HEK293 (cell line): ENCODE measurements around the gene IRS1.

Source experiments
- CTCF ChIA-PET: fragments of 350-600 bp; formaldehyde crosslinking; extraction: SDS; loops from one replicate; lab custom pipeline; 2021; ENCODE audit warnings: antibody characterized with exemption; lab: Yijun Ruan, JAX
- POLR2A ChIA-PET: fragments of 300-600 bp; formaldehyde crosslinking; extraction: SDS; loops from one replicate; lab custom pipeline; 2020; ENCODE audit warnings: antibody characterized with exemption, inconsistent platforms; lab: Yijun Ruan, JAX
- H3K27ac ChIP-seq: fragments of 200-500 bp; sonication (Bioruptor generic); 2 replicates; pipeline ENCODE4 v1.5.1; 2014; ENCODE audit warnings: low read depth, low read length, control low read depth, inconsistent platforms; ENCODE audit errors: extremely low read depth
- H3K36me3 ChIP-seq, 2 experiments: fragments of 200-500 bp in 1 of 2; sonication (Bioruptor generic) in 1 of 2; 1 replicate in 1 of 2; 2 replicates in 1 of 2; pipeline ENCODE4 v1.5.1; 2014 to 2017; ENCODE audit warnings: inconsistent platforms in 2 of 2, low read length in 2 of 2; ENCODE audit not compliant: control insufficient read depth in 2 of 2, insufficient read depth in 1 of 2
- H3K4me1 ChIP-seq: fragments of 200-500 bp; sonication (Bioruptor generic); 2 replicates; pipeline ENCODE4 v1.5.1; 2014; ENCODE audit warnings: mild to moderate bottlenecking, low read length, inconsistent platforms; ENCODE audit not compliant: control insufficient read depth, insufficient read depth
- H3K4me3 ChIP-seq: 2 replicates; pipeline ENCODE4 v1.5.1; 2011; ENCODE audit warnings: low read depth, mild to moderate bottlenecking, control low read depth, low read length, moderate library complexity
- H3K9me3 ChIP-seq: fragments of 200-500 bp; sonication (Bioruptor generic); 2 replicates; pipeline ENCODE4 v1.5.1; 2014; ENCODE audit warnings: low read depth, low read length, inconsistent platforms; ENCODE audit not compliant: control insufficient read depth, insufficient read depth
- BCL11A ChIP-seq: fragments of 450-650 bp; formaldehyde crosslinking; IDR thresholded peaks from 2 replicates; pipeline ENCODE4 v1.5.1; 2016; ENCODE audit warnings: low read depth, missing biosample characterization, missing genetic modification characterization
- BCL11B ChIP-seq: fragments of 450-650 bp; formaldehyde crosslinking; IDR thresholded peaks from 2 replicates; pipeline ENCODE4 v1.5.1; 2016; ENCODE audit warnings: low read depth, missing biosample characterization, missing genetic modification characterization
- MZF1 ChIP-seq: fragments of 450-650 bp; formaldehyde crosslinking; IDR thresholded peaks from 2 replicates; pipeline ENCODE4 v1.5.1; 2017; ENCODE audit warnings: missing biosample characterization, missing genetic modification characterization, borderline replicate concordance
- PRDM2 ChIP-seq: fragments of 450-650 bp; formaldehyde crosslinking; IDR thresholded peaks from 2 replicates; pipeline ENCODE4 v1.5.1; 2016; ENCODE audit warnings: missing biosample characterization, missing genetic modification characterization, borderline replicate concordance
- ZBTB20 ChIP-seq: fragments of 450-650 bp; formaldehyde crosslinking; IDR thresholded peaks from 2 replicates; pipeline ENCODE4 v1.5.1; 2016; ENCODE audit warnings: missing biosample characterization, missing genetic modification characterization
- ZEB2 ChIP-seq: fragments of 450-650 bp; formaldehyde crosslinking; IDR thresholded peaks from 2 replicates; pipeline ENCODE4 v1.5.1; 2016; ENCODE audit warnings: missing biosample characterization, missing genetic modification characterization
- ZFHX2 ChIP-seq: fragments of 450-650 bp; formaldehyde crosslinking; conservative IDR thresholded peaks from 2 replicates; pipeline ENCODE4 v1.5.1; 2016; ENCODE audit warnings: missing biosample characterization, missing genetic modification characterization
- ZIC2 ChIP-seq: fragments of 450-650 bp; formaldehyde crosslinking; IDR thresholded peaks from 2 replicates; pipeline ENCODE4 v1.5.1; 2016; ENCODE audit warnings: missing biosample characterization, missing genetic modification characterization
- ZNF155 ChIP-seq: fragments of 450-650 bp; formaldehyde crosslinking; IDR thresholded peaks from 2 replicates; pipeline ENCODE4 v1.5.1; 2016; ENCODE audit warnings: missing biosample characterization, missing genetic modification characterization
- ZNF366 ChIP-seq: fragments of 450-650 bp; formaldehyde crosslinking; conservative IDR thresholded peaks from 2 replicates; pipeline ENCODE4 v1.5.1; 2016; ENCODE audit warnings: missing biosample characterization, missing genetic modification characterization
- ZNF398 ChIP-seq: fragments of 450-650 bp; formaldehyde crosslinking; IDR thresholded peaks from 2 replicates; pipeline ENCODE4 v1.5.1; 2017; ENCODE audit warnings: missing biosample characterization, missing genetic modification characterization
- ZNF416 ChIP-seq: fragments of 450-650 bp; formaldehyde crosslinking; IDR thresholded peaks from 2 replicates; pipeline ENCODE4 v1.5.1; 2016; ENCODE audit warnings: missing biosample characterization, missing genetic modification characterization
- ZNF488 ChIP-seq: fragments of 450-650 bp; formaldehyde crosslinking; IDR thresholded peaks from 2 replicates; pipeline ENCODE4 v1.5.1; 2016; ENCODE audit warnings: missing biosample characterization, missing genetic modification characterization
- ZNF501 ChIP-seq: fragments of 450-650 bp; formaldehyde crosslinking; IDR thresholded peaks from 2 replicates; pipeline ENCODE4 v1.5.1; 2016; ENCODE audit warnings: missing biosample characterization, missing genetic modification characterization
- ZNF521 ChIP-seq: fragments of 450-650 bp; formaldehyde crosslinking; IDR thresholded peaks from 2 replicates; pipeline ENCODE4 v1.5.1; 2017; ENCODE audit warnings: missing biosample characterization, mild to moderate bottlenecking, missing genetic modification characterization
- ZNF529 ChIP-seq: fragments of 450-650 bp; formaldehyde crosslinking; IDR thresholded peaks from 2 replicates; pipeline ENCODE4 v1.5.1; 2017; ENCODE audit warnings: missing genetic modification characterization, missing biosample characterization; ENCODE audit not compliant: insufficient replicate concordance
- ZNF558 ChIP-seq: fragments of 450-650 bp; formaldehyde crosslinking; IDR thresholded peaks from 2 replicates; pipeline ENCODE4 v1.5.1; 2016; ENCODE audit warnings: missing biosample characterization, missing genetic modification characterization
- ZNF580 ChIP-seq: fragments of 450-650 bp; formaldehyde crosslinking; IDR thresholded peaks from 2 replicates; pipeline ENCODE4 v1.5.1; 2016; ENCODE audit warnings: missing biosample characterization, missing genetic modification characterization
- ZNF624 ChIP-seq: fragments of 450-650 bp; formaldehyde crosslinking; IDR thresholded peaks from 2 replicates; pipeline ENCODE4 v1.5.1; 2017; ENCODE audit warnings: missing biosample characterization, missing genetic modification characterization
- ZNF626 ChIP-seq: fragments of 450-650 bp; sonication (Bioruptor Pico); formaldehyde crosslinking; IDR thresholded peaks from 2 replicates; pipeline ENCODE4 v1.5.1; 2018; ENCODE audit warnings: missing biosample characterization, missing genetic modification characterization, inconsistent platforms
- ZNF654 ChIP-seq: fragments of 450-650 bp; formaldehyde crosslinking; IDR thresholded peaks from 2 replicates; pipeline ENCODE4 v1.5.1; 2016; ENCODE audit warnings: low read depth, missing biosample characterization, missing genetic modification characterization
- ZNF658 ChIP-seq: fragments of 450-650 bp; formaldehyde crosslinking; IDR thresholded peaks from 2 replicates; pipeline ENCODE4; 2016; ENCODE audit warnings: missing biosample characterization, missing genetic modification characterization
- ZNF701 ChIP-seq: fragments of 450-650 bp; formaldehyde crosslinking; IDR thresholded peaks from 2 replicates; pipeline ENCODE4 v1.5.1; 2016; ENCODE audit warnings: missing biosample characterization, missing genetic modification characterization
- ZNF837 ChIP-seq: fragments of 450-650 bp; formaldehyde crosslinking; IDR thresholded peaks from 2 replicates; pipeline ENCODE4 v1.5.1; 2016; ENCODE audit warnings: missing biosample characterization, missing genetic modification characterization

The IRS1 gene

GRCh38 chr2:226829721-226830631 is 30.4 kb upstream of the IRS1 start:
- no peaks in the 10 kb centered on the region for H3K36me3 ChIP-seq
- TF ChIP-seq ZFHX2 (no peak), ZNF416 (no peak), BCL11A (tag by site-specific recombination) (no peak), MZF1 (tag by site-specific recombination) (no peak), ZNF624 (no peak), ZNF558 (tag by site-specific recombination) (no peak), ZNF521 (no peak)
- TF ChIP-seq, all 188 proteins: peak for 0
- ChIA-PET POLR2A (no interaction called here), CTCF (interaction anchor here (0.8 to 1.1 kb wide), 3 partner anchors 16 to 29 kb away, joined by 3 to 5 read pairs (median 4); no protein-coding TSS in a partner anchor)
- Histone ChIP-seq H3K9me3 (no peaks in the 10 kb centered on the region), H3K27ac (no peak overlapping the region), H3K4me1 (no peaks in the 10 kb centered on the region), H3K4me3 (no peak overlapping the region)

- Histone ChIP-seq H3K36me3 (no peaks in the 10 kb centered on the region), H3K4me1 (no peaks in the 10 kb centered on the region)
- TF ChIP-seq ZEB2 (tag by site-specific recombination), result no peak
- TF ChIP-seq ZNF626 (tag by site-specific recombination), result no peak
- no peak for TF ChIP-seq ZNF366 (tag by site-specific recombination)
- TF ChIP-seq ZNF529 (tag by site-specific recombination), result no peak
- no peak for TF ChIP-seq ZNF501 (tag by site-specific recombination)
- no peak for TF ChIP-seq ZNF488 (tag by site-specific recombination)
- no peak for TF ChIP-seq ZNF398 (tag by site-specific recombination)
- no peak for TF ChIP-seq ZNF155 (tag by site-specific recombination)
- no peak for TF ChIP-seq PRDM2 (tag by site-specific recombination)
- no peak for TF ChIP-seq ZNF658 (tag by site-specific recombination)
- no peak for TF ChIP-seq ZNF837 (tag by site-specific recombination)
- TF ChIP-seq ZNF654 (tag by site-specific recombination), result no peak
- TF ChIP-seq ZIC2 (tag by site-specific recombination), result no peak
- TF ChIP-seq ZNF580 (tag by site-specific recombination), result no peak
- no peak for TF ChIP-seq ZNF701
- TF ChIP-seq BCL11B, result no peak
- TF ChIP-seq ZNF521, result no peak
- TF ChIP-seq ZBTB20 (tag by site-specific recombination), result no peak
- TF ChIP-seq, all 188 proteins: peak for 0
- POLR2A ChIA-PET, result no interaction called here
- CTCF ChIA-PET, result no interaction called here
- no peak overlapping the region for H3K4me3 ChIP-seq
- no peak overlapping the region for H3K27ac ChIP-seq
- no peaks in the 10 kb centered on the region for H3K9me3 ChIP-seq
Observed at GRCh38 chr2:226828191-226828590, 28.6 kb upstream of the IRS1 start.
